Stimulated activated CD4-positive, alpha-beta T cell treated with anti-CD3 and anti-CD28 coated beads, Interleukin-2, amount 100 ng/mL, for 24 hours (primary cell): Measurements from ENCODE around the gene DRC7.
"Not testable (repeated sequence)": the region's sequence is repeated elsewhere in the genome, so short reads cannot be mapped to it uniquely, and the experiment has no call there.

Experiments used
- DNase-seq, 2 donors: peaks; one replicate each; pipeline ENCODE4 v3.0.0-alpha.2; 2020

The DRC7 gene

GRCh38 chr16:57660715-57661463 is 33.7 kb upstream of the DRC7 start:
- DNase-seq, result no peak

GRCh38 chr16:57661510-57661909 is 33.1 kb upstream of the DRC7 start:
- no peak for DNase-seq

GRCh38 chr16:57661936-57662906 is 32.4 kb upstream of the DRC7 start:
- no peak for DNase-seq

- no peak for DNase-seq
Measured at GRCh38 chr16:57663436-57663835, 31.2 kb upstream of the DRC7 start.

GRCh38 chr16:57663917-57664661 is 30.5 kb upstream of the DRC7 start:
- DNase-seq, result no peak

- no peak for DNase-seq
Measured at GRCh38 chr16:57664662-57665025, 30.0 kb upstream of the DRC7 start.

- DNase-seq, result no peak
Measured at GRCh38 chr16:57665541-57665940, 29.1 kb upstream of the DRC7 start.

GRCh38 chr16:57666353-57667047 is 28.1 kb upstream of the DRC7 start:
- DNase-seq, result no peak

- DNase-seq, result no peak
Measured at GRCh38 chr16:57667048-57667525, 27.5 kb upstream of the DRC7 start.

- no peak for DNase-seq
Measured at GRCh38 chr16:57667526-57668262, 26.9 kb upstream of the DRC7 start.

- no peak for DNase-seq
Measured at GRCh38 chr16:57668263-57668571, 26.4 kb upstream of the DRC7 start, which contains the start of gene ADGRG3. ADGRG3 (plus strand) TSS chr16:57668306; CDS start chr16:57668348, 42 bp downstream.

GRCh38 chr16:57668630-57669475 is 25.8 kb upstream of the DRC7 start:
- DNase-seq, result no peak

- no peak for DNase-seq
Measured at GRCh38 chr16:57669476-57670162, 25.0 kb upstream of the DRC7 start.

GRCh38 chr16:57670196-57670595 is 24.4 kb upstream of the DRC7 start:
- DNase-seq, result no peak

- DNase-seq, result not testable (repeated sequence)
Measured at GRCh38 chr16:57671451-57671850, 23.2 kb upstream of the DRC7 start.

GRCh38 chr16:57672416-57672815 is 22.2 kb upstream of the DRC7 start:
- no peak for DNase-seq

- no peak for DNase-seq
Measured at GRCh38 chr16:57672824-57673223, 21.8 kb upstream of the DRC7 start.

GRCh38 chr16:57675741-57676551 is 18.7 kb upstream of the DRC7 start:
- no peak for DNase-seq

GRCh38 chr16:57676553-57677085 is 18.0 kb upstream of the DRC7 start:
- no peak for DNase-seq
